Ovary (tissue), 3 donors: Measurements from ENCODE around the gene LEMD2.
"Not testable (repeated sequence)": the region's sequence is repeated elsewhere in the genome, so short reads cannot be mapped to it uniquely, and the experiment has no call there.

Experiments used
- CTCF ChIP-seq, 3 donors: fragments of 450-650 bp in 2 of 3; fragments of 200-600 bp in 1 of 3; IDR thresholded peaks; one replicate each; pipeline versions ENCODE4 v1.5.1 to v1.8.0; 2016 to 2022; ENCODE audit warnings: antibody characterized with exemption in 3 of 3, mild to moderate bottlenecking in 1 of 3
- EP300 ChIP-seq: sonication (generic); formaldehyde crosslinking; IDR thresholded peaks from one replicate; pipeline ENCODE4 v1.6.1; 2017; ENCODE audit warnings: antibody characterized with exemption
- donor health status: DM: no; HTN: no; CAD: no.

GRCh38 chr6:33832831-33833230, 43.9 kb upstream of the LEMD2 start:
- TF ChIP-seq CTCF (IDR thresholded peaks at IDR 0.05); EP300: not testable (repeated sequence)
